ENCODE data around the gene AMN.

- TF ChIP-seq, protein P1, sequence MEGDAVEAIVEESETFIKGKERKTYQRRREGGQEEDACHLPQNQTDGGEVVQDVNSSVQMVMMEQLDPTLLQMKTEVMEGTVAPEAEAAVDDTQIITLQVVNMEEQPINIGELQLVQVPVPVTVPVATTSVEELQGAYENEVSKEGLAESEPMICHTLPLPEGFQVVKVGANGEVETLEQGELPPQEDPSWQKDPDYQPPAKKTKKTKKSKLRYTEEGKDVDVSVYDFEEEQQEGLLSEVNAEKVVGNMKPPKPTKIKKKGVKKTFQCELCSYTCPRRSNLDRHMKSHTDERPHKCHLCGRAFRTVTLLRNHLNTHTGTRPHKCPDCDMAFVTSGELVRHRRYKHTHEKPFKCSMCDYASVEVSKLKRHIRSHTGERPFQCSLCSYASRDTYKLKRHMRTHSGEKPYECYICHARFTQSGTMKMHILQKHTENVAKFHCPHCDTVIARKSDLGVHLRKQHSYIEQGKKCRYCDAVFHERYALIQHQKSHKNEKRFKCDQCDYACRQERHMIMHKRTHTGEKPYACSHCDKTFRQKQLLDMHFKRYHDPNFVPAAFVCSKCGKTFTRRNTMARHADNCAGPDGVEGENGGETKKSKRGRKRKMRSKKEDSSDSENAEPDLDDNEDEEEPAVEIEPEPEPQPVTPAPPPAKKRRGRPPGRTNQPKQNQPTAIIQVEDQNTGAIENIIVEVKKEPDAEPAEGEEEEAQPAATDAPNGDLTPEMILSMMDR (conservative IDR thresholded peaks at IDR 0.05; ENCODE audit: low read depth in 2 of 2), result no peak
- TF ChIP-seq EZH2 (IDR thresholded peaks at IDR 0.05; ENCODE audit: low read depth, unreplicated experiment) (no peak), EZH2phosphoT487 (IDR thresholded peaks at IDR 0.05; ENCODE audit: unreplicated experiment) (no peak), ZNF114 (CRISPR knock-in tag; IDR thresholded peaks at IDR 0.05) (no peak), STAT1 (IDR thresholded peaks at IDR 0.05; ENCODE audit: unreplicated experiment) (no peak), CREB1 (CRISPR knock-in tag; IDR thresholded peaks at IDR 0.05; ENCODE audit: low read depth) (no peak), ETS1 (IDR thresholded peaks at IDR 0.05) (no peak), POLR2AphosphoS5 (IDR thresholded peaks at IDR 0.05; ENCODE audit: low read depth) (no peak), REST (IDR thresholded peaks at IDR 0.05; ENCODE audit: unreplicated experiment) (no peak), JUNB (IDR thresholded peaks at IDR 0.05; ENCODE audit: unreplicated experiment) (no peak), ZNF462 (CRISPR knock-in tag; IDR thresholded peaks at IDR 0.05) (no peak)
Measured at GRCh38 chr14:102901633-102902032, 20.8 kb upstream of the AMN start.

Measured in GM23338 (cell line).